OCI-LY7 (cell line): ENCODE results near the gene DNAJC24. TPM values are rescaled to one million over a fixed set of nuclear protein-coding genes. Genes with fewer than 3 reads are reported as not detected.

Experiments used
- BruUV-seq: library from RNA; stranded (reverse); fragments of 400-500 nt; replicated peaks from 2 replicates; lab custom pipeline; 2021; lab: Mats Ljungman, UMichigan
- CTCF ChIA-PET: fragments of 300-600 bp; sonication (Branson Sonifier 250); formaldehyde crosslinking; loops from one replicate; lab custom pipeline; 2022; ENCODE audit warnings: antibody characterized with exemption; ENCODE audit not compliant: unreplicated experiment; lab: Charles Lee
- POLR2A ChIA-PET: fragments of 300-600 bp; sonication (Branson Sonifier 250); formaldehyde crosslinking; loops from one replicate; lab custom pipeline; 2022; ENCODE audit warnings: antibody characterized with exemption; lab: Charles Lee
- DNase-seq: peaks from one replicate; pipeline ENCODE4 v3.0.0-alpha.2; 2015; ENCODE audit warnings: low spot score
- H2AFZ ChIP-seq: fragments of 200-600 bp; sonication (generic), shearing (Covaris generic); 2 replicates; pipeline ENCODE4 v1.6.1; 2014; ENCODE audit warnings: mild to moderate bottlenecking, antibody characterized with exemption, low read length, moderate library complexity
- H3K27ac ChIP-seq: fragments of 200-600 bp; sonication (generic); 2 replicates; pipeline ENCODE4 v1.5.1; 2014; ENCODE audit warnings: mixed run types, low read depth, mild to moderate bottlenecking, moderate library complexity, low read length, inconsistent platforms; ENCODE audit not compliant: poor library complexity, severe bottlenecking
- H3K36me3 ChIP-seq: fragments of 200-600 bp; sonication (generic); 2 replicates; pipeline ENCODE4 v1.6.1; 2014; ENCODE audit warnings: mild to moderate bottlenecking, antibody characterized with exemption, low read length, moderate library complexity, mixed read lengths; ENCODE audit not compliant: insufficient read depth
- H3K4me1 ChIP-seq: fragments of 200-600 bp; sonication (generic); 2 replicates; pipeline ENCODE4 v1.5.1; 2014; ENCODE audit warnings: mild to moderate bottlenecking, low read length; ENCODE audit not compliant: insufficient read depth, poor library complexity, severe bottlenecking
- H3K4me2 ChIP-seq: fragments of 200-600 bp; sonication (generic); 2 replicates; pipeline ENCODE4 v1.6.1; 2014; ENCODE audit warnings: mild to moderate bottlenecking, low read length
- H3K4me3 ChIP-seq: fragments of 200-600 bp; sonication (generic); 2 replicates; pipeline ENCODE4 v1.5.1; 2014; ENCODE audit warnings: mild to moderate bottlenecking, low read depth, low read length; ENCODE audit not compliant: poor library complexity, severe bottlenecking
- H3K79me2 ChIP-seq: fragments of 200-600 bp; sonication (generic); 2 replicates; pipeline ENCODE4 v1.6.1; 2016; ENCODE audit warnings: low read depth, mild to moderate bottlenecking, low read length, moderate library complexity, mixed read lengths; ENCODE audit not compliant: insufficient read depth
- H3K9me2 ChIP-seq: fragments of 200-600 bp; sonication (generic); 2 replicates; pipeline ENCODE4 v1.6.1; 2016; ENCODE audit warnings: mild to moderate bottlenecking, low read length, mixed read lengths; ENCODE audit not compliant: insufficient read depth
- H3K9me3 ChIP-seq: fragments of 200-600 bp; sonication (generic); 2 replicates; pipeline ENCODE4 v1.6.1; 2014; ENCODE audit warnings: mild to moderate bottlenecking, mixed run types, low read length, mixed read lengths
- H4K20me1 ChIP-seq: fragments of 200-600 bp; sonication (generic); 2 replicates; pipeline ENCODE4 v1.6.1; 2014; ENCODE audit warnings: mild to moderate bottlenecking, antibody characterized with exemption, low read length, moderate library complexity, mixed read lengths; ENCODE audit not compliant: insufficient read depth
- EZH2phosphoT487 ChIP-seq: fragments of 200-600 bp; sonication (generic); IDR thresholded peaks from 2 replicates; pipeline ENCODE4 v1.6.1; 2018; ENCODE audit warnings: low read depth, borderline replicate concordance, mild to moderate bottlenecking, mixed run types, antibody characterized with exemption, low read length, moderate library complexity, mixed read lengths
- intact Hi-C: fragments of 100-400 bp; cut with micrococcal nuclease; formaldehyde crosslinking; loops from one replicate; pipeline ENCODE4 v1.10.0; 2022; ENCODE audit not compliant: unreplicated experiment
- total RNA-seq, 2 experiments: library from RNA; depleted of rRNA in 1 of 2; stranded (reverse); fragments of >200 nt in 1 of 2; shearing (Covaris generic) in 1 of 2; gene quantifications; 2 replicates each; pipeline ENCODE4 v1.2.3, GENCODE V29; 2014 to 2022
- TF ChIP-seq, protein P1 (sequence below): fragments of 200-600 bp; sonication (generic); conservative IDR thresholded peaks from 2 replicates; pipeline ENCODE4 v1.5.1; 2014; ENCODE audit warnings: mild to moderate bottlenecking, antibody characterized with exemption, low read length, moderate library complexity, mixed read lengths

DNAJC24 gene
- total RNA-seq, 2 experiments from 2014 or later, result 11.6 to 16.3 TPM

GRCh38 chr11:31414338-31414737 is 44.7 kb downstream of the DNAJC24 start:
- ChIA-PET CTCF (no interaction called here), POLR2A (interaction anchor here (0.6 to 1.8 kb wide), 4 partner anchors 10 to 418 kb away, joined by 3 to 6 read pairs (median 4); no protein-coding TSS in a partner anchor)
- Histone ChIP-seq H3K4me3 (no peak overlapping the region), H4K20me1 (no peaks in the 10 kb centered on the region), H3K4me2 (no peak overlapping the region), H3K27ac (no peak overlapping the region), H3K79me2 (no peaks in the 10 kb centered on the region), H3K36me3 (no peaks in the 10 kb centered on the region), H3K9me3 (no peaks in the 10 kb centered on the region), H3K9me2 (no peaks in the 10 kb centered on the region), H3K4me1 (no peaks in the 10 kb centered on the region), H2AFZ (no peak overlapping the region)
- intact Hi-C loops, result no loop called here
- no peak for DNase-seq
- no peak for TF ChIP-seq EZH2phosphoT487
- TF ChIP-seq, protein P1, sequence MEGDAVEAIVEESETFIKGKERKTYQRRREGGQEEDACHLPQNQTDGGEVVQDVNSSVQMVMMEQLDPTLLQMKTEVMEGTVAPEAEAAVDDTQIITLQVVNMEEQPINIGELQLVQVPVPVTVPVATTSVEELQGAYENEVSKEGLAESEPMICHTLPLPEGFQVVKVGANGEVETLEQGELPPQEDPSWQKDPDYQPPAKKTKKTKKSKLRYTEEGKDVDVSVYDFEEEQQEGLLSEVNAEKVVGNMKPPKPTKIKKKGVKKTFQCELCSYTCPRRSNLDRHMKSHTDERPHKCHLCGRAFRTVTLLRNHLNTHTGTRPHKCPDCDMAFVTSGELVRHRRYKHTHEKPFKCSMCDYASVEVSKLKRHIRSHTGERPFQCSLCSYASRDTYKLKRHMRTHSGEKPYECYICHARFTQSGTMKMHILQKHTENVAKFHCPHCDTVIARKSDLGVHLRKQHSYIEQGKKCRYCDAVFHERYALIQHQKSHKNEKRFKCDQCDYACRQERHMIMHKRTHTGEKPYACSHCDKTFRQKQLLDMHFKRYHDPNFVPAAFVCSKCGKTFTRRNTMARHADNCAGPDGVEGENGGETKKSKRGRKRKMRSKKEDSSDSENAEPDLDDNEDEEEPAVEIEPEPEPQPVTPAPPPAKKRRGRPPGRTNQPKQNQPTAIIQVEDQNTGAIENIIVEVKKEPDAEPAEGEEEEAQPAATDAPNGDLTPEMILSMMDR, result no peak
- BruUV-seq, result no TSS peak

GRCh38 chr11:31415435-31415834 is 45.8 kb downstream of the DNAJC24 start:
- no peaks in the 10 kb centered on the region for H3K9me3 ChIP-seq
- TF ChIP-seq, protein P1, result no peak
- no peak for TF ChIP-seq EZH2phosphoT487
- BruUV-seq, result no TSS peak
- no peak overlapping the region for H2AFZ ChIP-seq
- ChIA-PET POLR2A (interaction anchor here (1.4 to 1.8 kb wide), 2 partner anchors 12 to 13 kb away, joined by 5 to 6 read pairs; no protein-coding TSS in a partner anchor), CTCF (no interaction called here)
- H4K20me1 ChIP-seq, result no peaks in the 10 kb centered on the region
- H3K9me2 ChIP-seq, result no peaks in the 10 kb centered on the region
- no peak overlapping the region for H3K27ac ChIP-seq
- H3K36me3 ChIP-seq, result no peaks in the 10 kb centered on the region
- DNase-seq, result no peak
- intact Hi-C loops, result no loop called here
- H3K4me2 ChIP-seq, result no peak overlapping the region
- no peaks in the 10 kb centered on the region for H3K4me1 ChIP-seq
- H3K4me3 ChIP-seq, result no peak overlapping the region
- no peaks in the 10 kb centered on the region for H3K79me2 ChIP-seq

DNA sequence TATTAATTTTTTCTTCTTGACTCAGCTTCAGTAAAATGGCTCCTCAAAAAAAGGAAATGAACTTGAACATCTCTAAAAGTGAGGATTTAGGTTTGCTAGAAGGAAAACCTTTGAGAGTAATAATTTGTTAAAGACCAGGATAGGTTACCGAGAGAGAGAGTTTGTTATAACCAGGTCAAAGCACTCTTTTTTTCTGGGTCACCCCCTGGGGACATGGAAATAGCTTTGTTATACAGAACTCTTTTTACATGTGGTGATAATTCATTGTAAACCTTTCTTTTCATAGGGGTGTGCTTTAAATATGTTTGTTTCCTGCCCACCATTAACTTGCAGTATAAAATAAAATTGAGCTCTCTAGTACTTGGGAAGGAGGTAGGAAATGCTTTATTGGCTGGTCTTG is 47.7 kb downstream of the DNAJC24 start:
- H3K27ac ChIP-seq, result no peak overlapping the region
- H3K4me2 ChIP-seq, result no peak overlapping the region
- no peaks in the 10 kb centered on the region for H4K20me1 ChIP-seq
- DNase-seq, result no peak
- no peaks in the 10 kb centered on the region for H3K36me3 ChIP-seq
- H3K9me2 ChIP-seq, result no peaks in the 10 kb centered on the region
- H3K9me3 ChIP-seq, result no peaks in the 10 kb centered on the region
- ChIA-PET POLR2A (interaction anchor here (1.0 to 1.2 kb wide), 3 partner anchors 11 to 256 kb away, joined by 3 to 5 read pairs (median 4); no protein-coding TSS in a partner anchor), CTCF (no interaction called here)
- TF ChIP-seq EZH2phosphoT487, result no peak
- H3K4me3 ChIP-seq, result no peak overlapping the region
- H2AFZ ChIP-seq, result no peak overlapping the region
- H3K79me2 ChIP-seq, result no peaks in the 10 kb centered on the region
- no peaks in the 10 kb centered on the region for H3K4me1 ChIP-seq
- no TSS peak for BruUV-seq
- intact Hi-C loops, result no loop called here
